D721Med (cell line): ENCODE measurements around the gene ADAMTS9.

Source experiments
- DNase-seq: peaks from one replicate; pipeline ENCODE4 v3.0.0; 2011; ENCODE audit warnings: low spot score; ENCODE audit not compliant: insufficient read length
- FAIRE-seq: peaks from 2 replicates; lab custom pipeline; 2011; peaks lifted over from hg19 to GRCh38; lab: Jason Lieb, UNC
- TF ChIP-seq, protein P1 (sequence below): IDR thresholded peaks from 2 replicates; pipeline ENCODE4 v1.5.1; 2012; ENCODE audit warnings: mild to moderate bottlenecking, control low read depth; ENCODE audit not compliant: insufficient read depth; ENCODE audit errors: missing control alignments

Gene ADAMTS9, protein sequence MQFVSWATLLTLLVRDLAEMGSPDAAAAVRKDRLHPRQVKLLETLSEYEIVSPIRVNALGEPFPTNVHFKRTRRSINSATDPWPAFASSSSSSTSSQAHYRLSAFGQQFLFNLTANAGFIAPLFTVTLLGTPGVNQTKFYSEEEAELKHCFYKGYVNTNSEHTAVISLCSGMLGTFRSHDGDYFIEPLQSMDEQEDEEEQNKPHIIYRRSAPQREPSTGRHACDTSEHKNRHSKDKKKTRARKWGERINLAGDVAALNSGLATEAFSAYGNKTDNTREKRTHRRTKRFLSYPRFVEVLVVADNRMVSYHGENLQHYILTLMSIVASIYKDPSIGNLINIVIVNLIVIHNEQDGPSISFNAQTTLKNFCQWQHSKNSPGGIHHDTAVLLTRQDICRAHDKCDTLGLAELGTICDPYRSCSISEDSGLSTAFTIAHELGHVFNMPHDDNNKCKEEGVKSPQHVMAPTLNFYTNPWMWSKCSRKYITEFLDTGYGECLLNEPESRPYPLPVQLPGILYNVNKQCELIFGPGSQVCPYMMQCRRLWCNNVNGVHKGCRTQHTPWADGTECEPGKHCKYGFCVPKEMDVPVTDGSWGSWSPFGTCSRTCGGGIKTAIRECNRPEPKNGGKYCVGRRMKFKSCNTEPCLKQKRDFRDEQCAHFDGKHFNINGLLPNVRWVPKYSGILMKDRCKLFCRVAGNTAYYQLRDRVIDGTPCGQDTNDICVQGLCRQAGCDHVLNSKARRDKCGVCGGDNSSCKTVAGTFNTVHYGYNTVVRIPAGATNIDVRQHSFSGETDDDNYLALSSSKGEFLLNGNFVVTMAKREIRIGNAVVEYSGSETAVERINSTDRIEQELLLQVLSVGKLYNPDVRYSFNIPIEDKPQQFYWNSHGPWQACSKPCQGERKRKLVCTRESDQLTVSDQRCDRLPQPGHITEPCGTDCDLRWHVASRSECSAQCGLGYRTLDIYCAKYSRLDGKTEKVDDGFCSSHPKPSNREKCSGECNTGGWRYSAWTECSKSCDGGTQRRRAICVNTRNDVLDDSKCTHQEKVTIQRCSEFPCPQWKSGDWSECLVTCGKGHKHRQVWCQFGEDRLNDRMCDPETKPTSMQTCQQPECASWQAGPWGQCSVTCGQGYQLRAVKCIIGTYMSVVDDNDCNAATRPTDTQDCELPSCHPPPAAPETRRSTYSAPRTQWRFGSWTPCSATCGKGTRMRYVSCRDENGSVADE (N-terminal part only)

DNA sequence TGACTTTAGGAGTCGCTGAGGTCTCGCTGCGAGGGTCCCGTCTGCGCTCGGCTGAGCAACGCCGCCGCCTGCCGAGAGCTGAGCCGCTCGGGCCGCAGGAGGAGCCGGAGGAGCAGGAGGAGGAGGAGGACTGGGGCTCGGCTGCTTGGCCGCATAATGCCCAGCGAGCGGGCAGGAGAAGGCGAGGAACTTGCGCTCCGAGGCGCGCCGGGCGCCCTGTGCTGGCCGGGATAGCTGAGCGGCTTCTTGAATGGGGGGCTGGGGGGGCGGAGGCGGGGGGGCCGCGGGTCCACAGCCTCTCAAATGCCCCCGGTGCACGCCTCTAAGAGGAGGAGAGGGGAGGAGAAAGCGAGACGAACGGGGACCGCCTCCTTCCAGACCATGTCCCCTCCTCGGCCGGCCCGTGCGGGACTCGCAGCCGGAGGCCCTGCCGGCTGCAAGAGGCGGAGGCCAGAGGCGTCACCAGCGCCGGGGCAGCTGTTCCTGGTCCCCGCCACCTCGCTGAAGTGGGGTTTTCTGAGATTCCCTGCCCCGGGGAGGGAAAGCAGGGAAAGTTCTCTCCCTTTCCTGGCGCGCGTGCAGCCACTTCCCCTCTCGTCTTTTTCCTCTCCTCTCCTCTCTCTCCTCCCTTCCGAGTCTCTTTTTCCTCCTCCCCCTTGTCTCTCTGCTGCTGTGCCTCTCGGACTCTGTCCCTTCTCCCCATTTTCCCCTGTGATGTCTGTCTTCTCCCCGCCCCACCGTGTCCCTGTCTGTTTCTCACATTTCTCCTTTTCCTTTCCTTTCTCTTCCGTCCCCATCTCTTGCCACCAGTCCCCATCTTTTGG lies at the start of gene ADAMTS9:
Gene ADAMTS9 (minus strand): TSS at position 220 of the 824 bp plus-strand sequence. CDS start 343 bp downstream, outside the sequence.
- DNase-seq: no peak
- FAIRE-seq: no peak
- TF ChIP-seq, protein P1, sequence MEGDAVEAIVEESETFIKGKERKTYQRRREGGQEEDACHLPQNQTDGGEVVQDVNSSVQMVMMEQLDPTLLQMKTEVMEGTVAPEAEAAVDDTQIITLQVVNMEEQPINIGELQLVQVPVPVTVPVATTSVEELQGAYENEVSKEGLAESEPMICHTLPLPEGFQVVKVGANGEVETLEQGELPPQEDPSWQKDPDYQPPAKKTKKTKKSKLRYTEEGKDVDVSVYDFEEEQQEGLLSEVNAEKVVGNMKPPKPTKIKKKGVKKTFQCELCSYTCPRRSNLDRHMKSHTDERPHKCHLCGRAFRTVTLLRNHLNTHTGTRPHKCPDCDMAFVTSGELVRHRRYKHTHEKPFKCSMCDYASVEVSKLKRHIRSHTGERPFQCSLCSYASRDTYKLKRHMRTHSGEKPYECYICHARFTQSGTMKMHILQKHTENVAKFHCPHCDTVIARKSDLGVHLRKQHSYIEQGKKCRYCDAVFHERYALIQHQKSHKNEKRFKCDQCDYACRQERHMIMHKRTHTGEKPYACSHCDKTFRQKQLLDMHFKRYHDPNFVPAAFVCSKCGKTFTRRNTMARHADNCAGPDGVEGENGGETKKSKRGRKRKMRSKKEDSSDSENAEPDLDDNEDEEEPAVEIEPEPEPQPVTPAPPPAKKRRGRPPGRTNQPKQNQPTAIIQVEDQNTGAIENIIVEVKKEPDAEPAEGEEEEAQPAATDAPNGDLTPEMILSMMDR: no peak

DNA sequence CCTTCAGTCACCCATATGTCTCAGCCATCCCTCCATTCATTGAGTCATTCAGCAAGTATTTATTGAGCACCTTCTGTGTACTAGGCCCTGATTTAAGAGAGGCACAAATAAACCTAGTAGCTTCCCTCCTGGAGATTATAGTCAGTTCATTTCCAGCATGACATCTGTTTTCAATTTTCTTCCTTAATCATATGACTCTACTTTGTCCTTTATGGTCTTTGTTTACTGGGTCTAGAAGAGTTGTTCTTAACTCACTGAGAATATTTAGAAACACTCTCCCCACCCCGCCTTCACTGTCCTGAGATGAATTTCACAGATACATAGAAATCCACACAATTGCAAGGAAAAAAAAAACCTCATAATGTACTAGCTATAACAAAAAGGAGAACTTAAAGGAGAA lies 44.8 kb upstream of the ADAMTS9 start:
- no peak for FAIRE-seq
- TF ChIP-seq, protein P1: no peak
- DNase-seq: no peak

DNA sequence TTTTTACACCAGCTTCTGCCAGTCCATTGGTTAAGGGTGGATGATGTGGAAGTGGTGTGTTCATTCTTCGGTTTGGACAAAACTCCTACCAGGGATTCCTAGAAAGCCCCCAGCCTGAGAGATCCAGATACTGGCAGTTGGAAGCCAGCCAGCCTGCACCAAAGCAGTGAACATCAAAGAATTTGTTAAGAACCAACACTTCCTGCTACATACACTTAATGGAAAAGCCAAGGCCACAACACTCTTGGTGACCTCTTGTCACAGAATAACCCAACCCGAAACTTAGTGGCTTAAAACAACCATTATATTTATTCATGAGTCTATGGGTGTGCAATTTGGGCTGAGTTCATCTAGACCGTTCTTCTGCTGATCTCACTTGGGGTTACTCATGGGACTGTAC lies 42.9 kb upstream of the ADAMTS9 start:
- TF ChIP-seq, protein P1: no peak
- FAIRE-seq: no peak
- DNase-seq: no peak

DNA sequence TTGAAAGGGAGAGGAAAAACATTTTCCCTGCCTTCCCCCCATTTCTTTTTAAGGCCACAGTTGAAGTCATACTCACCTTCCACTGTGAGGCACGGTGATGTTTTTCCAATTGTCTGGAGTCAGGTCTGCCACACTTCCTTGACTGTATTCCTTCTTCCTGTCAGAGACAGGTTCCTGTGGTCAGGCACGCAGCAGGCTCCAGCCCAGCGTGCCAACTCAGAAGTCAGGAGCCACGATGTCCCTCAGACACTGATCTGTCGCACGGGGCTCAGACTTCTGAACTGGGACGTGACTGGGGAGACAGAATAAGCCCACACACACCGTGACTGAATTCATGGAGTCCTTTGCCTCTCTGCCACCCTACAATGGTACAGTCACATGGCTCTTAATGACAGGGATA lies 41.2 kb upstream of the ADAMTS9 start:
- no peak for FAIRE-seq
- TF ChIP-seq, protein P1: no peak
- DNase-seq: no peak

DNA sequence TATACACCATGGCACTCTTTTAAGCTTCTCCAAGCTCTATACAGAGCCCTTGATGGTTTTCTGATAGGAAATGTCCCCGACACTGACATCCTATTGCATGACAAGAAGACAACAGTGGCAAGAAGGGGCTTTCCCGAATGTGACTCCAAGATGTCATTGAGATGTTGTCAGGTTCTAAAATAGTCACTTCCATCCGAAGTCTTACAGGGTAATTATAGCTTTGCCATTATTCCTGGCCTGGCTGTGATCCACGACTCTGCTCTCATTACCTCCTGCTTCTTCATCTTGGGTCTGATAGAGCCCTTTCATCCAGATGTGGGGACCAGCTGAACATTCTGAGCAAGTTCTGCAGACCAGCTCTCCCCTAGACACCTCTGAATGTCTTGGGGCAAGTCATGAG lies 40.6 kb upstream of the ADAMTS9 start:
- TF ChIP-seq, protein P1: no peak
- no peak for FAIRE-seq
- DNase-seq: no peak

DNA sequence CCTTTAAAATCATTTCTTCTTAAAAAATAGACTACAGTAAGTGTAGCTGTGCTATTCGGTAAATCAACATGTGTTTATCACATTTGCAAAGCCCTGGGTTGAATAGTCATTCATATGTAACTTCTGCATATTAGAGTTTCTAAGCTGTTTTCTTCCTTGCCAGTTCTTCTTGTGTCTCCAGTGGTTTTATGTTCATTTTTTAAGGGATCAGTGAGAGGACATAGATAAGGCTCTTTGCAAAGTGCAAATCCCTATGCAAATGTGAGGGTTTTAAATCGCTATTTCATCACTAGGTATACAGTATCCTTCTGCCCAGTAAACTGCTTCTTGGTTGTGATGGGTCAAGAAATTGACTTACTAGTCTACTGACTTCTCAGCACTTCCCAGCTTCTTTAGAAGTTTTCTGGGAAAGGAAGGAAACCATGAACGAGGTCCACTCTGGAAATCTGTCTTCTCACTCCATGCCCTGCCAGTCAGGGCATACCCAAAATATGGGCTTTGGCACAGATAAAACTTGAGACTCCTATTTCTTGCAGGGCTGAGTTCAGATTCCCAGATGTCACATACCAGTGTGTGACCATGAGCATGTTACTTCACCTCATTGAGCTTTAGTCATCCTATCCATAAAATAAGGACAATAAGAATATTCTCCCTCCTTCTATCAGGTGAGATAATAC lies 38.8 kb upstream of the ADAMTS9 start:
- TF ChIP-seq, protein P1: no peak
- DNase-seq: no peak
- FAIRE-seq: no peak
